ENCODE data around the gene CDH8. TPM values are rescaled to one million over a fixed set of nuclear protein-coding genes. Genes with fewer than 3 reads are reported as not detected.

The CDH8 gene
- polyA plus RNA-seq, 1 of the 3 experiments (the other 2 are of a cell fraction), result 0.05 TPM

GRCh38 chr16:61726701-61727100 is 309.5 kb downstream of the CDH8 start:
- Histone ChIP-seq H3K4me1 (ENCODE audit: control insufficient read depth in 1 of 2, insufficient read depth in 2 of 2, low read depth in 1 of 2, low read length in 1 of 2) (no peaks in the 10 kb centered on the region), H3K9ac (no peak overlapping the region), H3K9me3 (no peaks in the 10 kb centered on the region), H2AFZ (ENCODE audit: low read depth) (no peak overlapping the region), H3K79me2 (ENCODE audit: insufficient read depth) (no peaks in the 10 kb centered on the region), H4K20me1 (ENCODE audit: insufficient read depth) (no peaks in the 10 kb centered on the region), H3K27ac (ENCODE audit: low read depth in 2 of 2, low read length in 1 of 2) (no peak overlapping the region), H3K4me3 (ENCODE audit: low read depth in 2 of 2, low read length in 1 of 2) (no peak overlapping the region), H3K36me3 (replicated peaks in 1 of 2; ENCODE audit: control insufficient read depth in 1 of 2, insufficient read depth in 2 of 2, low read length in 1 of 2) (no peaks in the 10 kb centered on the region), H3K4me2 (no peak overlapping the region), H3K27me3 (ENCODE audit: insufficient read depth) (no peaks in the 10 kb centered on the region), H3K9me2 (no peaks in the 10 kb centered on the region), H3F3A (replicated peaks; ENCODE audit: insufficient read depth) (no peaks in the 10 kb centered on the region)
- no peak for DNase-seq
- 12% methylated on average over 3 of the region's 3 CpGs for WGBS (ENCODE audit: low lambda C conversion rate)
- ChIA-PET POLR2A (no interaction called here), CTCF (no interaction called here)
- TF ChIP-seq FOSL2 (IDR thresholded peaks at IDR 0.05; ENCODE audit: borderline replicate concordance, low read depth), result no peak
- TF ChIP-seq FOXM1 (IDR thresholded peaks at IDR 0.05; ENCODE audit: low read depth), result no peak
- no peak for TF ChIP-seq YY1 (IDR thresholded peaks at IDR 0.05; ENCODE audit: low read depth)
- no peak for TF ChIP-seq RCOR1 (IDR thresholded peaks at IDR 0.05; ENCODE audit: low read length)
- no peak for TF ChIP-seq GATA2 (CRISPR knock-in tag; IDR thresholded peaks at IDR 0.05)
- no peak for TF ChIP-seq TCF12 (IDR thresholded peaks at IDR 0.05)
- TF ChIP-seq JUND (IDR thresholded peaks at IDR 0.05), result no peak
- TF ChIP-seq NFIC (IDR thresholded peaks at IDR 0.05; ENCODE audit: borderline replicate concordance), result no peak
- TF ChIP-seq NRF1 (IDR thresholded peaks at IDR 0.05; ENCODE audit: low read depth, low read length), result no peak
- TF ChIP-seq REST (IDR thresholded peaks at IDR 0.05; ENCODE audit: low read depth, low read length), result no peak
- TF ChIP-seq SMC3 (IDR thresholded peaks at IDR 0.05; ENCODE audit: low read depth, low read length), result no peak
- TF ChIP-seq EZH2phosphoT487 (IDR thresholded peaks at IDR 0.05; ENCODE audit: borderline replicate concordance, low read depth), result no peak
- TF ChIP-seq MXI1 (IDR thresholded peaks at IDR 0.05; ENCODE audit: low read depth, low read length), result no peak
- TF ChIP-seq PBX3 (IDR thresholded peaks at IDR 0.05), result no peak
- no peak for TF ChIP-seq RXRA (IDR thresholded peaks at IDR 0.05; ENCODE audit: borderline replicate concordance, low read depth)
- TF ChIP-seq SIN3A (IDR thresholded peaks at IDR 0.05; ENCODE audit: borderline replicate concordance, low read depth, low read length), result no peak
- TF ChIP-seq CHD2 (IDR thresholded peaks at IDR 0.05; ENCODE audit: low read length, partially characterized antibody), result no peak

Data from SK-N-SH (cell line).